GM18519 (cell line): Measurements from ENCODE around the gene BCHE.

Experiments
- ATAC-seq: cut with Tn5 transposase; IDR thresholded peaks from one replicate; pipeline ENCODE4 v1.9.1; 2021; ENCODE audit warnings: mild to moderate bottlenecking, moderate library complexity; ENCODE audit not compliant: unreplicated experiment, low FRiP score

The BCHE gene

GRCh38 chr3:165837058-165837525, at the start of gene BCHE:
Gene BCHE, minus strand, starts transcription at chr3:165837423. Its CDS starts 6,390 bp downstream, at chr3:165831033.
- ATAC-seq = no peak

GRCh38 chr3:165885558-165886270, 48.5 kb upstream of the BCHE start:
- ATAC-seq = no peak

- ATAC-seq = no peak
These were observed 47.3 kb upstream of the BCHE start for GRCh38 chr3:165884518-165884917.

- ATAC-seq = no peak
These were observed 46.7 kb upstream of the BCHE start for GRCh38 chr3:165883863-165884478.

- ATAC-seq = no peak
These were observed 45.9 kb upstream of the BCHE start for GRCh38 chr3:165883117-165883516.

GRCh38 chr3:165875644-165876043, 38.4 kb upstream of the BCHE start:
- ATAC-seq = no peak

- no peak for ATAC-seq
These were observed 37.7 kb upstream of the BCHE start for GRCh38 chr3:165874663-165875489.

- no peak for ATAC-seq
These were observed 30.9 kb upstream of the BCHE start for GRCh38 chr3:165868088-165868487.

- ATAC-seq = no peak
These were observed 21.8 kb upstream of the BCHE start for GRCh38 chr3:165859061-165859460.

- no peak for ATAC-seq
These were observed 18.4 kb upstream of the BCHE start for GRCh38 chr3:165855581-165855980.

- no peak for ATAC-seq
These were observed 17.5 kb upstream of the BCHE start for GRCh38 chr3:165854696-165855095.

GRCh38 chr3:165852711-165853110, 15.5 kb upstream of the BCHE start:
- ATAC-seq = no peak

- ATAC-seq = no peak
These were observed 15.0 kb upstream of the BCHE start for GRCh38 chr3:165852191-165852590.

- ATAC-seq = no peak
These were observed 8.8 kb upstream of the BCHE start for GRCh38 chr3:165846056-165846455.

GRCh38 chr3:165839296-165840076, 2.3 kb upstream of the BCHE start:
- no peak for ATAC-seq

- no peak for ATAC-seq
These were observed 578 bp upstream of the BCHE start for GRCh38 chr3:165837801-165838200.

- no peak for ATAC-seq
These were observed 1.8 kb downstream of the BCHE start for GRCh38 chr3:165835431-165835830.

- no peak for ATAC-seq
These were observed 6.5 kb downstream of the BCHE start for GRCh38 chr3:165830746-165831145.

GRCh38 chr3:165827883-165828282, 9.3 kb downstream of the BCHE start:
- ATAC-seq = no peak

- ATAC-seq = no peak
These were observed 10.0 kb downstream of the BCHE start for GRCh38 chr3:165827233-165827632.
